GM19023 (cell line): Measurements from ENCODE around the gene RSPH9.
"Not testable (repeated sequence)": the region's sequence is repeated elsewhere in the genome, so short reads cannot be mapped to it uniquely, and the experiment has no call there.

Source experiments
- ATAC-seq: cut with Tn5 transposase; IDR thresholded peaks from one replicate; pipeline ENCODE4 v1.9.1; 2021; ENCODE audit warnings: mild to moderate bottlenecking, moderate library complexity; ENCODE audit not compliant: unreplicated experiment

Gene RSPH9

GRCh38 chr6:43628393-43629103, 16.3 kb upstream of the RSPH9 start:
- ATAC-seq, result no peak

GRCh38 chr6:43629104-43629504, 15.7 kb upstream of the RSPH9 start, which contains the start of gene GTPBP2:
GTPBP2 (minus strand) TSS chr6:43629264; CDS start chr6:43629162, 102 bp downstream.
- ATAC-seq, result peak; percentile 85

GRCh38 chr6:43629505-43630300, 15.1 kb upstream of the RSPH9 start:
- ATAC-seq, result peak; percentile 59

- no peak for ATAC-seq
Observed at GRCh38 chr6:43630980-43631619, 13.7 kb upstream of the RSPH9 start.

DNA sequence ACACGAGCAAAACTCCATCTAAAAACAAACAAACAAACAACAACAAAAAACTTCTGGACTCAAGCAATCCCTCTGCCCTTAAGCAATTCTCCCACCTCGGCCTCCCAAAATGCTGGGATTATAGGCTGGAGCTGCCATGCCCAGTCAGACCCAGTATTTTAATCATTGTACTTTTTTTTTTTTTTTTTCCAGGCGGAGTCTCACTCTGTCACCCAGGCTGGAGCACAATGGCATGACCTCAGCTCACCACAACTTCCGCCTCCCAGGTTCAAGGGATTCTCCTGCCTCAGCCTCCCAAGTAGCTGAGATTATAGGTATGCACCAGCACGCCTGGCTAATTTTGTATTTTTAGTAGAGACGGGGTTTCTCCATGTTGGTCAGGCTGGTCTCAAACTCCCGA, 11.8 kb upstream of the RSPH9 start:
- not testable (repeated sequence) for ATAC-seq

DNA sequence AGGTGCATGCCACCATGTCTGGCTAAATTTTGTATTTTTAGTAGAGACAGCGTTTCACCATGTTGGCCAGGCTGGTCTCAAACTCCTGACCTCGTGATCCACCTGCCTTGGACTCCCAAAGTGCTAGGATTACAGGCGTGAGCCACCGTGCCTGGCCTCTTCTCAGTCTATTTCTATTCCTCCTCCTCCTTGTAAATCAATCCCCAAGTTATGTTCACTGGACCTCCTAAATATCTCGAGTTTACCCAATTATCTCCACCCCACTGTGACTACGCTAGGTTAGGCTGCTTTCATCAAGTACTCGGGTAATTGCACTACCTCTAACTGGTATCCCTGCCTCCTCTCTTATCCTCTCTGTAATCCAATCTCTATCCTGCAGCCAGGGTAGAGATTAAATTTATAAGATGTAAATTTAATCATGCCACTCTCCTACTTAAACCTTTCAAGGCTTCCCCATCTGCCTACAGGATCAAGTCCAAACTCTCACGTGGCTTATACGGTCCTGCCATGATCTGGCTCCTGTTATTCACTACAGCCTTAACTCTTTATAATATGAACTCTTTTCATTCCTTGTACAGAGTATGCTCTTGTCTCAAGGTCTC, 10.0 kb upstream of the RSPH9 start:
- ATAC-seq, result no peak

DNA sequence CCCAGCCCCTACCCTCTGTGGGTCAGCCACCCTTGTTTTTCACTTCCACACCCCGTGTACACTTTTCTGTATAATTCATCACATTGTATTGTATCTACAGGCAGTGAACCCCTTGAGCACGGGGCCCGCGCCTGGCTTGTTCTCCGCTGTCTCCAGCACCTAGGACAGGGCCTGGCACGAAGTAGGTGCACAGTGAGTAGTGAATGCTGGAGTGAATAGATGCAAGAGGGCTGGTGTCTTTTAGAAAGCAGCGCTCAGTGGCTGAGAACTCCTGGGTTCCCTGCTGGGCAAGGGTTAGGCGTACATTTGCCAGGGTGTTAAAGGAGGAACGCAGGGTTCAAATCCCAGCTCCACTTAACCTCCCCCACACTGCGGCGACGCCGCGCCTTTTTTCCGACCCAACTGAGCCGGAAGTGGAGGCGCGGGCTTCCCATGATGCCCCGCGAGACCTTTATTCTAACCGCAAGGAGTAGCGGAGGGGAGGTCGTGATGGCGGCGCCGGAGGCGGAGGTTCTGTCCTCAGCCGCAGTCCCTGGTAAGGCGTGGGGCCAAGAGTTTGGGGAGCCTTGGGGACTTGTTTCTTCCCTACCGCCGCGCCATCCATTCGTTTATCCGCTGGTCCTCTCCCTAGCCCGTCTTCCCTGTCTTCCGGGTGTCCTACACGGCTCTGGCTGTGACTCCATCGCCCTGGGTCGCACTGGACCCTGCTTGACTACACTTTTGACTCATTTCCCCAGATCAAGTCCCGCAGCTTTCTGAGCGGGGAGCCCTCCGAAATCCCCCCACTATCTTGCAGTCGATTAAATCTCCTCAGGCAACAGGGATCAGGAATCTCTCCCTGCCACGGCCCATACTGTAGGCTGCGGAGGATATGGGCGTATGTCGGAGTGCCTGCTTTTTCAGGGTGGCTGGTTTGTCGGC, 9.2 kb upstream of the RSPH9 start, which contains the start of gene MAD2L1BP:
MAD2L1BP (plus strand) TSS at position 454 of the 921 bp plus-strand sequence; CDS start at position 490, 36 bp downstream.
- peak; percentile 87 for ATAC-seq

GRCh38 chr6:43636308-43636659, 8.6 kb upstream of the RSPH9 start:
- no peak for ATAC-seq

DNA sequence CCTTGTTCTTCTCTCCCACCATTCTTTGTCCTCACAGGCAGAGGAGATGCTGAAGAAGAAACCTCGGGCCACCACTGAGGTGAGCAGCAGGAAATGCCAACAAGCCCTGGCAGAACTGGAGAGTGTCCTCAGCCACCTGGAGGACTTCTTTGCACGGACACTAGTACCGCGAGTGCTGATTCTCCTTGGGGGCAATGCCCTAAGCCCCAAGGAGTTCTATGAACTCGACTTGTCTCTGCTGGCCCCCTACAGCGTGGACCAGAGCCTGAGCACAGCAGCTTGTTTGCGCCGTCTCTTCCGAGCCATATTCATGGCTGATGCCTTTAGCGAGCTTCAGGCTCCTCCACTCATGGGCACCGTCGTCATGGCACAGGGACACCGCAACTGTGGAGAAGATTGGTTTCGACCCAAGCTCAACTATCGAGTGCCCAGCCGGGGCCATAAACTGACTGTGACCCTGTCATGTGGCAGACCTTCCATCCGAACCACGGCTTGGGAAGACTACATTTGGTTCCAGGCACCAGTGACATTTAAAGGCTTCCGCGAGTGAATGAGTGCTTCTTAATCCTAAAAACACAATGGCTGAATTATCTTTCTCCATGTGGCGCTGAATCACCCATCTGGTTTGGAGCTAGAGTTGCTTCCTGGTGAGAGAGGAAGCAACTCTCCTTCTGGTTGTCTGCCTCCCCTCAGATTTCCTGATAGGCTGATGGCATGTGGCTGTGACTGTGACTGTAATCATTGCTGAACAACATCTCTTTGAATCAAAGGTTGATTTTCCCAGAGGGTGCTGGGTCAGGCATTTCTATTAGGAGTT, 4.6 kb upstream of the RSPH9 start:
- ATAC-seq, result no peak

DNA sequence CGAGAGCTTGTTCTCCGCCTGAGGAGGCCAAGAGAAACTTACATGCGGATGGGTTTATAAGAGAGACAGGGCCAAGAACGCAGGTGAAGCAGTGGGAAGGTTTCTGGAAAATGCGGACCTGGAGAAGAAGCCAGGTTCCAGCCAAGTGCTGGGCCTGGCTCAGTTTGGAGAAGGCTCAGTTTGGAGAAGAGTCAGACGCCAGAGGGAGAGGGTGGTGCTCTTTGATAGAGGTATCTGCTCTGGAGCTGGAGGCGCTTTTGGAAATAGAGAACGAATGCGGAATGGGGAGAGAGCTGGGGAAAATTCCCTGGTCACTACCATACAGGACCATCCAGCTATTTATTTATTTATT, 753 bp downstream of the RSPH9 start:
- ATAC-seq, result no peak

DNA sequence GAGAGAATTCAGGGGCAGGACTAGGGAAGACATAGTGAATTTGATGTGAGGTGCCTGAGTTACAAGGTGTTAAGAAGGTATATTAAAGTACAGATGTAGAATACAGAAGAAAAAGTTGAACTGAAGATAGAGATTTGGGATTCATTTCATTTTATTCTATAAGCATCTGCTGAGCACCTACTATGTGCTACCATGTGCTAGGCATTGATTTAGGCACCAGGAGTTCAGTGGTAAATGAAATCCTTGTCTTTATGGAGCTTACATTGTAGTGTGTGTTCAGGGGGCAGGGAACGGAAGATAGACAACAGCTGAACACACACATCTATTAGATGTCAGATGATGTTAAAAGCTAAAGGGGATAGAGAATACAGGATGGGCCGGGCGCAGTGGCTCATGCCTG, 2.8 kb downstream of the RSPH9 start:
- ATAC-seq, result no peak

DNA sequence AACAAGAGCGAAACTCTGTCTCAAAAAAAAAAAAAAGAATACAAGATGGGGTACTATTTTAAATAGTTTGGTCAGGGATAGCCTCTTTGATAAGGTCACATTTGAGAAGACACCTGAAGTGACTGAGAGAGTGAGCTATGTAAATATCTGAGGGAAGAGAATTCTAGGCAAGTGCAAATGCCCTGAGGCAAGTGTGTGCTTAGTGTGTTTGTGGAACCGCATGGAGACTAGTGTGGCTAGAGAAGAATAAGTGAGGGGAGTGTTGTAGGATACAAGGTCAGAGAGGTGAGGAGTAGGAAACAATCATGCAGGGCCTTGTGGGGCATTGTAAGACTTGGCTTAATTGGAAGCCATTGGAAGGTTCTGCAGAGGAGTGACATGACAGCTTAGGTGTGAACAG, 3.4 kb downstream of the RSPH9 start:
- no peak for ATAC-seq

- ATAC-seq, result not testable (repeated sequence)
Observed at GRCh38 chr6:43652822-43653221, 8.0 kb downstream of the RSPH9 start.

GRCh38 chr6:43657221-43657802, 12.5 kb downstream of the RSPH9 start:
- no peak for ATAC-seq

GRCh38 chr6:43658161-43658560, 13.3 kb downstream of the RSPH9 start:
- ATAC-seq, result no peak

GRCh38 chr6:43662948-43663347, 18.1 kb downstream of the RSPH9 start:
- ATAC-seq, result not testable (repeated sequence)

GRCh38 chr6:43665376-43665775, 20.5 kb downstream of the RSPH9 start:
- ATAC-seq, result no peak

DNA sequence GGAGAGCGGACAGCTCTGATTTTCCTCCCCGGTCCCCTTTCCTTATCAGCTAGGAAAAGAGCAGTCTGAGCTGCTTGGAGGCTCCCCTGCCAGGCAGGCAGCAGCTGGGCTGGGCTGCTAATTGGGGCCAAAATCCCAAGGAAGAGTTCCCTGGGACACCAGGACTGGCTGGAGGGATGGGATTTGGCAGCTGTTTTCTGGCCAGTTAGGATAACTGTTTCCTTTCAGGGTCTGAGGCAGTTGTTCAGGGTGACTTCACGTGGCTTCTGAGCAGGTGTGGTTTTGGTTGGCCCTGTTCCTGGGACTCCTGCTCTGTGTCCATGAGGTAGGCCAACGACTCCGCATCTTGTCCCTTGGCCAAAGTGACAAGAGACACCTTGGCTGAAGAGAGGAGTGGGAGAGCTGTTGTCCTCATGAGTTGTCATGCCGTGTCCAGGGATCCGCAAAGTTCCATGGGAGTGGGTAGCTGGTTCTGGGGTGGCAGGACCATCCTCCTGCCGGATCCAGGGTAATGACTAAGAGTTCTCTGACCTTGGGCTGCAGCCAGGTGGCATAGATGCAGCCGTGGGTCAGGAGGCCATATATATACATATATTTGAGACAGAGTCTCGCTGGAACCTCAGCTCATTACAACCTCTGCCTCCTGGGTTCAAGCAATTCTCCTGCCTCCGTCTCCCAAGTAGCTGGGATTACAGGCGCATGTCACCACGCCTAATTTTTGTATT, 21.5 kb downstream of the RSPH9 start:
- ATAC-seq, result no peak
